OCI-LY1 (cell line): ENCODE measurements around the gene MYO18A.

ENCODE experiments used
- CTCF ChIP-seq: fragments of 200-600 bp; sonication (generic), shearing (Covaris generic); IDR thresholded peaks from 2 replicates; pipeline ENCODE4 v1.5.1; 2017; ENCODE audit warnings: mild to moderate bottlenecking, antibody characterized with exemption, low read length, moderate library complexity, mixed read lengths
- EZH2 ChIP-seq: fragments of 200-600 bp; sonication (generic), shearing (Covaris generic); IDR thresholded peaks from 2 replicates; pipeline ENCODE4 v1.8.0; 2017; ENCODE audit warnings: borderline replicate concordance, mixed run types, mild to moderate bottlenecking, antibody characterized with exemption, low read length, moderate library complexity, mixed read lengths

- TF ChIP-seq CTCF (no peak), EZH2 (no peak)
These were observed 14.5 kb upstream of the MYO18A start for GRCh38 chr17:29194669-29195068.
